Left ventricle myocardium inferior (tissue), 1 donor: Measurements from ENCODE around the gene ATP6V1F. TPM values are rescaled to one million over a fixed set of nuclear protein-coding genes. Genes with fewer than 3 reads are reported as not detected.

Source experiments
- DNase-seq: peaks from one replicate; pipeline ENCODE4 v3.0.0-alpha.2; 2020
- H3K27ac ChIP-seq: fragments of 200-600 bp; replicated peaks from 2 replicates; pipeline ENCODE4 v1.8.0; 2021
- H3K27me3 ChIP-seq: fragments of 200-600 bp; 2 replicates; pipeline ENCODE4 v1.8.0; 2021; ENCODE audit warnings: low read depth
- H3K36me3 ChIP-seq: fragments of 200-600 bp; 2 replicates; pipeline ENCODE4 v1.8.0; 2021
- H3K4me1 ChIP-seq: fragments of 200-600 bp; 2 replicates; pipeline ENCODE4 v1.8.0; 2021
- H3K4me3 ChIP-seq: fragments of 200-600 bp; 2 replicates; pipeline ENCODE4 v1.8.0; 2021; ENCODE audit warnings: mild to moderate bottlenecking, moderate library complexity
- H3K9me3 ChIP-seq: fragments of 200-600 bp; replicated peaks from 2 replicates; pipeline ENCODE4 v1.8.0; 2021
- CTCF ChIP-seq: fragments of 200-600 bp; IDR thresholded peaks from 2 replicates; pipeline ENCODE4 v1.8.0; 2021; ENCODE audit warnings: antibody characterized with exemption, mild to moderate bottlenecking, borderline replicate concordance
- intact Hi-C: fragments of 100-400 bp; cut with micrococcal nuclease; formaldehyde crosslinking; loops from one replicate; pipeline ENCODE4 v1.11.0; 2022
- total RNA-seq: library from RNA; stranded (reverse); fragmentation: NEBNext Ultra II Directional; extraction: Animal tissue kit (Norgen Biotek cat#: 25700); gene quantifications from one replicate; pipeline ENCODE4 v1.2.1, GENCODE V29; 2021
- donor health status: DM: no; HTN: yes; CAD: no; lungs with severe emphysema.

ATP6V1F gene
- total RNA-seq, 1 donor from 2014 or later = 101 TPM

- Histone ChIP-seq H3K4me1 (peaks cover 36% of the 10 kb centered on the region), H3K27me3 (peaks cover 5% of the 10 kb centered on the region), H3K27ac (peak overlapping the region; percentile 96), H3K4me3 (peak overlapping the region; percentile 54), H3K36me3 (no peaks in the 10 kb centered on the region), H3K9me3 (no peaks in the 10 kb centered on the region)
- no peak for TF ChIP-seq CTCF
- no peak for DNase-seq
- intact Hi-C loops = no loop called here
Observed at GRCh38 chr7:128826512-128826911, 36.1 kb upstream of the ATP6V1F start.

GRCh38 chr7:128826916-128827247 is 35.8 kb upstream of the ATP6V1F start:
- H3K4me1 ChIP-seq = peaks cover 40% of the 10 kb centered on the region
- intact Hi-C loops = no loop called here
- DNase-seq = no peak

GRCh38 chr7:128827248-128827958 is 35.3 kb upstream of the ATP6V1F start:
- TF ChIP-seq CTCF = no peak
- DNase-seq = peak; percentile 68
- H3K27ac ChIP-seq = peak overlapping the region; percentile 96
- no peaks in the 10 kb centered on the region for H3K36me3 ChIP-seq
- peak overlapping the region; percentile 54 for H3K4me3 ChIP-seq
- H3K27me3 ChIP-seq = peaks cover 5% of the 10 kb centered on the region
- H3K9me3 ChIP-seq = no peaks in the 10 kb centered on the region
- peaks cover 45% of the 10 kb centered on the region for H3K4me1 ChIP-seq
- intact Hi-C loops = no loop called here

More at GRCh38 chr7:128826916-128827247, 35.8 kb upstream of the ATP6V1F start:
- TF ChIP-seq CTCF = no peak
- Histone ChIP-seq H3K27ac (peak overlapping the region; percentile 96), H3K9me3 (no peaks in the 10 kb centered on the region), H3K36me3 (no peaks in the 10 kb centered on the region), H3K4me3 (peak overlapping the region; percentile 54), H3K27me3 (peaks cover 5% of the 10 kb centered on the region)

- H3K36me3 ChIP-seq = no peaks in the 10 kb centered on the region
- peak overlapping the region; percentile 96 for H3K27ac ChIP-seq
- no peaks in the 10 kb centered on the region for H3K9me3 ChIP-seq
- peaks cover 5% of the 10 kb centered on the region for H3K27me3 ChIP-seq
- intact Hi-C loops = no loop called here
- peaks cover 52% of the 10 kb centered on the region for H3K4me1 ChIP-seq
- TF ChIP-seq CTCF = no peak
- H3K4me3 ChIP-seq = peak overlapping the region; percentile 54
- DNase-seq = peak; percentile 72
Observed at GRCh38 chr7:128827971-128828711, 34.5 kb upstream of the ATP6V1F start.

- peaks cover 5% of the 10 kb centered on the region for H3K27me3 ChIP-seq
- peaks cover 67% of the 10 kb centered on the region for H3K4me1 ChIP-seq
- intact Hi-C loops = no loop called here
- H3K27ac ChIP-seq = peak overlapping the region; percentile 96
- H3K36me3 ChIP-seq = no peaks in the 10 kb centered on the region
- H3K9me3 ChIP-seq = no peaks in the 10 kb centered on the region
- H3K4me3 ChIP-seq = peak overlapping the region; percentile 76
- DNase-seq = no peak
- TF ChIP-seq CTCF = no peak
Observed at GRCh38 chr7:128829391-128830166, 33.1 kb upstream of the ATP6V1F start.
